Suprapubic skin (tissue), 3 donors: ENCODE results near the gene S100A10.
A peak's percentile ranks its signal among the peaks of the same experiment; 100 is the strongest.

Source experiments
- POLR2A ChIP-seq, 2 donors: fragments of 450-650 bp; IDR thresholded peaks; one replicate each; pipeline ENCODE4 v1.6.1; 2017; ENCODE audit warnings: antibody characterized with exemption in 2 of 2, mild to moderate bottlenecking in 2 of 2, moderate library complexity in 2 of 2
- TF ChIP-seq, protein P1 (sequence below), 2 donors: fragments of 200-600 bp in 1 of 2; fragments of 450-650 bp in 1 of 2; sonication (generic) in 1 of 2; IDR thresholded peaks; one replicate each; pipeline ENCODE4 v1.5.1; 2016 to 2019; ENCODE audit warnings: antibody characterized with exemption in 2 of 2, mild to moderate bottlenecking in 1 of 2, moderate library complexity in 1 of 2

- TF ChIP-seq, protein P1, sequence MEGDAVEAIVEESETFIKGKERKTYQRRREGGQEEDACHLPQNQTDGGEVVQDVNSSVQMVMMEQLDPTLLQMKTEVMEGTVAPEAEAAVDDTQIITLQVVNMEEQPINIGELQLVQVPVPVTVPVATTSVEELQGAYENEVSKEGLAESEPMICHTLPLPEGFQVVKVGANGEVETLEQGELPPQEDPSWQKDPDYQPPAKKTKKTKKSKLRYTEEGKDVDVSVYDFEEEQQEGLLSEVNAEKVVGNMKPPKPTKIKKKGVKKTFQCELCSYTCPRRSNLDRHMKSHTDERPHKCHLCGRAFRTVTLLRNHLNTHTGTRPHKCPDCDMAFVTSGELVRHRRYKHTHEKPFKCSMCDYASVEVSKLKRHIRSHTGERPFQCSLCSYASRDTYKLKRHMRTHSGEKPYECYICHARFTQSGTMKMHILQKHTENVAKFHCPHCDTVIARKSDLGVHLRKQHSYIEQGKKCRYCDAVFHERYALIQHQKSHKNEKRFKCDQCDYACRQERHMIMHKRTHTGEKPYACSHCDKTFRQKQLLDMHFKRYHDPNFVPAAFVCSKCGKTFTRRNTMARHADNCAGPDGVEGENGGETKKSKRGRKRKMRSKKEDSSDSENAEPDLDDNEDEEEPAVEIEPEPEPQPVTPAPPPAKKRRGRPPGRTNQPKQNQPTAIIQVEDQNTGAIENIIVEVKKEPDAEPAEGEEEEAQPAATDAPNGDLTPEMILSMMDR (IDR thresholded peaks at IDR 0.05), result peak; percentile 84 to 87
- no peak for TF ChIP-seq POLR2A (IDR thresholded peaks at IDR 0.05)
Observed at GRCh38 chr1:152001631-152002584, 8.2 kb upstream of the S100A10 start.
